ENCODE measurements around the gene ACOXL. TPM values are rescaled to one million over a fixed set of nuclear protein-coding genes. Genes with fewer than 3 reads are reported as not detected.

Gene ACOXL
- total RNA-seq, 2 donors from 2014 or later, result not detected

DNA sequence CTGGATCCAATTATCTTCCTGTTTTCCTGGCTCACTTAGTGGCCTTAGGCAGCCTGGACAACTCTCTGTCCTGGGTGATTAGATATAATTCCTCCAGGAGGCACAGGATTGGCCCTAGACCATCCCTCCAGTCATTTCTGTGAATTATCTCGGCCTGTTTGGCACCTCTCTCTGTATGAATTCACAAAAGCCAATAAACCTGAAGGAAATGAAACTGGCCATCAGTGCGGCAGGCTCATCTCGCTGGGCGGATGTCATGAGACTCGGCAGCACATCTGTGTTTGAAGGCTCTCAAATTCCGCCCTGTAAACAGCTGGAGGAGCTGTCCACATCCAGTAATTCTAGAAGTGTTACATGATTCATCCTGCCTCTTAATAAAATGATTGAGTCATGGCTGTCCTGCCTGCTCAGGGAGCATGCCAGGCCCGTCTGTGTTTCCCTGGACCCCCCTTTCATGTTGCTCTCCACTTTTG is 38.6 kb downstream of the ACOXL start:
- TF ChIP-seq, protein P1, sequence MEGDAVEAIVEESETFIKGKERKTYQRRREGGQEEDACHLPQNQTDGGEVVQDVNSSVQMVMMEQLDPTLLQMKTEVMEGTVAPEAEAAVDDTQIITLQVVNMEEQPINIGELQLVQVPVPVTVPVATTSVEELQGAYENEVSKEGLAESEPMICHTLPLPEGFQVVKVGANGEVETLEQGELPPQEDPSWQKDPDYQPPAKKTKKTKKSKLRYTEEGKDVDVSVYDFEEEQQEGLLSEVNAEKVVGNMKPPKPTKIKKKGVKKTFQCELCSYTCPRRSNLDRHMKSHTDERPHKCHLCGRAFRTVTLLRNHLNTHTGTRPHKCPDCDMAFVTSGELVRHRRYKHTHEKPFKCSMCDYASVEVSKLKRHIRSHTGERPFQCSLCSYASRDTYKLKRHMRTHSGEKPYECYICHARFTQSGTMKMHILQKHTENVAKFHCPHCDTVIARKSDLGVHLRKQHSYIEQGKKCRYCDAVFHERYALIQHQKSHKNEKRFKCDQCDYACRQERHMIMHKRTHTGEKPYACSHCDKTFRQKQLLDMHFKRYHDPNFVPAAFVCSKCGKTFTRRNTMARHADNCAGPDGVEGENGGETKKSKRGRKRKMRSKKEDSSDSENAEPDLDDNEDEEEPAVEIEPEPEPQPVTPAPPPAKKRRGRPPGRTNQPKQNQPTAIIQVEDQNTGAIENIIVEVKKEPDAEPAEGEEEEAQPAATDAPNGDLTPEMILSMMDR (IDR thresholded peaks at IDR 0.05), result no peak
- DNase-seq (ENCODE audit: low spot score), result no peak
- Histone ChIP-seq H3K27ac (no peak overlapping the region), H3K36me3 (no peaks in the 10 kb centered on the region), H3K9me3 (no peaks in the 10 kb centered on the region), H3K27me3 (replicated peaks; ENCODE audit: insufficient read depth) (no peaks in the 10 kb centered on the region), H3K4me1 (ENCODE audit: control insufficient read depth in 1 of 2, low read depth in 2 of 2) (peaks cover 9 to 20% of the 10 kb centered on the region in 2 donors), H3K4me3 (no peak overlapping the region)
- no peak for ATAC-seq (ENCODE audit: insufficient number of reproducible peaks, low FRiP score, low read depth)

DNA sequence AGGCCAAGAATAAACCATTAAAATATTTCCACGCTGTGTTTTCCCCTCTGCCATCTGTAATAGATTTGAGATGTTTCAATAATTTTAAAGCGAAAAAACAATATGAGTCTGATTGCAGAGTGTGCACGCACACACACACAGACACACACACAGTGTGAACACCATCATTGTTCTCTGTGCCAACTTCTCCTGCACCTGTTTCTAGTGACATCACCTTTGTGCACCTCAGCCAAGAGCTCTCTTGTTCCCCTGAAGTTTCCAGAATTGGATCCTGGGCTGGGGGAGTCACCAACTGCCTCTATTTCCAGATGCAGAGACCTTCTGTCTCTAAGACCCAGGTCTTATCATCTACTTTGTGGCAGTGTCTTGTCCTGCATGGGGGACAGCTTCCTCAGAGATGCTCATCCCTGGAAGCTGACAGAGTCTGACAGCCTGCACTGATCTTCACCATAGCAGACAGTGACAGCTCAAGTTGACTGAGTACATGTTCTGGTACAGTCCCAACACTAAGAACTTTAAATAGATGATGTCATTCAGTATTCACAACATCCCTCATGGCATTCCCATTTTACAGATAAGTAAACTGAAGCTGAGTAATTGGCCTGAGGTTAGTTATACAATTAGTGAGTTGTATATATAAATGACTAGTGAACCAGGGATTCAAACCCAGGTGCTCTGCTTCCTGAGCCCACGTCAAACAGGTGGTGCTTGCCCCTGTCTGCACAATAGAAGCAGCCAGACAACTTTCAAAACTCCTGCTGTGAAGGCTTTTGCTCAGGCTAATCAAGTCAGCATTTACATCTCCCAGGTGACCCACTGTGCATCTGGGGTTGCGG is 39.4 kb downstream of the ACOXL start:
- H3K36me3 ChIP-seq, result no peaks in the 10 kb centered on the region
- TF ChIP-seq, protein P1 (IDR thresholded peaks at IDR 0.05), result no peak
- ATAC-seq (ENCODE audit: insufficient number of reproducible peaks, low FRiP score, low read depth), result no peak
- peaks cover 9 to 20% of the 10 kb centered on the region in 2 donors for H3K4me1 ChIP-seq (ENCODE audit: control insufficient read depth in 1 of 2, low read depth in 2 of 2)
- H3K27me3 ChIP-seq (replicated peaks; ENCODE audit: insufficient read depth), result no peaks in the 10 kb centered on the region
- no peak overlapping the region for H3K4me3 ChIP-seq
- no peaks in the 10 kb centered on the region for H3K9me3 ChIP-seq
- DNase-seq (ENCODE audit: low spot score), result no peak
- no peak overlapping the region for H3K27ac ChIP-seq

DNA sequence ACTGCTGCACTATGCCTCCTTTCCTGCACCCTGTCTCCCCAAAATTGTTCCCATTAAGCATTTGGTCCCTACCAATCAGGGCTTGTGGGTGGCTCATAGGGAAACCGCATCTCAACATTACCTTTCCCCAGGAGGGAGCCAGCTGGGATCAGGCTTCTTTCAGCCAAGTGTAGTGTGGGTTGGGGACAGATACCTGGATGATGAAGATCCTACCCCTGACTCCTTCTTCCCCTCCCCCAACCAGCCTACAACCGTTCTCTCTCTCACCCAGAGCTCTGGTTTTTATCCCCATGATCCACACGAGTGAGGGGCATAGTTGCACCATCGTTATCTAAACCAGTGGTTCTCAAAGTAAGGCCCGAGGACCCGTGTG is 40.0 kb downstream of the ACOXL start:
- Histone ChIP-seq H3K4me1 (ENCODE audit: control insufficient read depth in 1 of 2, low read depth in 2 of 2) (peaks cover 9 to 24% of the 10 kb centered on the region in 2 donors), H3K9me3 (no peaks in the 10 kb centered on the region), H3K4me3 (no peak overlapping the region), H3K27me3 (replicated peaks; ENCODE audit: insufficient read depth) (no peaks in the 10 kb centered on the region), H3K27ac (no peak overlapping the region), H3K36me3 (no peaks in the 10 kb centered on the region)
- ATAC-seq (ENCODE audit: insufficient number of reproducible peaks, low FRiP score, low read depth) (no peak), DNase-seq (ENCODE audit: low spot score) (no peak)
- TF ChIP-seq, protein P1 (IDR thresholded peaks at IDR 0.05), result no peak

DNA sequence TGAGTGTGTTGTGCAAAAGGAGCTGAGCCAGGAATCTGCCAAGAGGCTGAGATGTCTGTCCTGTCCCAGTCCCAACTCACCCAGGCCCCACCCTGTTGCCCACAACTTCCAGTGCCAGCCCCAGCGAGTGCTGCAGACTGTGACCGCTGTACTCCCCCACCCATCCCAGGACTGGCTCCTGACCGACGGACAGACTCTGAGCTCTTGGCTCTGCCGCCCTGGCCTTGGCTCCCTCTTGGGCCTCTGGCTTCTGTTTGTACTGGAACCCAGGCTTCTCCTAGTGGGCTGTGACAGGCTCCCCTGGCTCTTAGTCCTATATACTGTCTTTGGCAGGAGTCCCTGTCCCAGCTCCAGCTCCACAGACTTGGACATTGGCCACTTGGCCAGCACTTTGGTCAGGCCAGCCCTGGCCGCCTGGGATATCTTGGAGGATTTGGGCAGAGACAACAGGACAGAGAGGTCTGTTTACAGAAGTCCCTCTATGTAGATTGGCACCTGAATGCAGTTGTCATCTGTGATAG is 41.1 kb downstream of the ACOXL start:
- no peaks in the 10 kb centered on the region for H3K36me3 ChIP-seq
- TF ChIP-seq, protein P1 (IDR thresholded peaks at IDR 0.05), result no peak
- peak overlapping the region; percentile 36 for H3K4me3 ChIP-seq
- ATAC-seq (ENCODE audit: insufficient number of reproducible peaks, low FRiP score, low read depth) (peak; percentile 49), DNase-seq (ENCODE audit: low spot score) (peak; percentile 24)
- no peak overlapping the region for H3K27ac ChIP-seq
- no peaks in the 10 kb centered on the region for H3K9me3 ChIP-seq
- peaks cover 9 to 35% of the 10 kb centered on the region in 2 donors for H3K4me1 ChIP-seq (ENCODE audit: control insufficient read depth in 1 of 2, low read depth in 2 of 2)
- no peaks in the 10 kb centered on the region for H3K27me3 ChIP-seq (replicated peaks; ENCODE audit: insufficient read depth)

DNA sequence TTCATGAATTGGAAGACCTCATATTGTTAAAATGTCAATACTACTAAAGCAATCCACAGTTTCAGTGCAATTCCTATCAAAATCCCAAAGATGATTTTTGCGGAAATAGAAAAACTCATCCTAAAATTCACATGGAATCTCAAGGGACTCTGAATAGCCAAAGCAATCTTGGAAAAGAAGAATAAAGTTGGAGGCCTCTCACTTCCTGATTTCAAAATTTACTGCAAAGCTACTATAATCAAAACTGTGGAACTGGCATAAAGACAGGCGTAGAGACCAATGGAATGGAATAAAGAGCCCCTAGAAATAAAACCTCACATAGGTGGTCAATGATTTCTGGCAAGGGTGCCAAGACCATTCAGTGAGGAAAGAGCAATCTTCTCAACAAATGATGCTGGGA is 42.3 kb downstream of the ACOXL start:
- TF ChIP-seq, protein P1 (IDR thresholded peaks at IDR 0.05), result no peak
- H3K4me1 ChIP-seq (ENCODE audit: control insufficient read depth in 1 of 2, low read depth in 2 of 2), result peaks cover 9 to 36% of the 10 kb centered on the region in 2 donors
- H3K9me3 ChIP-seq, result no peaks in the 10 kb centered on the region
- DNase-seq (ENCODE audit: low spot score), result no peak
- H3K36me3 ChIP-seq, result no peaks in the 10 kb centered on the region
- ATAC-seq (ENCODE audit: insufficient number of reproducible peaks, low FRiP score, low read depth), result no peak
- no peak overlapping the region for H3K27ac ChIP-seq
- no peak overlapping the region for H3K4me3 ChIP-seq
- no peaks in the 10 kb centered on the region for H3K27me3 ChIP-seq (replicated peaks; ENCODE audit: insufficient read depth)

Measured in thoracic aorta (tissue), 2 donors.